Naive thymus-derived CD4-positive, alpha-beta T cell (primary cell): ENCODE measurements around the gene IFI30. TPM values are rescaled to one million over a fixed set of nuclear protein-coding genes. Genes with fewer than 3 reads are reported as not detected.
A peak's percentile ranks its signal among the peaks of the same experiment; 100 is the strongest.

Experiments used
- ATAC-seq: fragments of 150-1000 bp; cut with Tn5 transposase; 2 replicates; pipeline ENCODE4 v1.10.0; 2021; ENCODE audit warnings: mild to moderate bottlenecking, moderate library complexity
- CTCF ChIA-PET: fragments of 350-600 bp; sonication (Branson Sonifier 250); formaldehyde crosslinking; loops from one replicate; lab custom pipeline; 2021; ENCODE audit warnings: antibody characterized with exemption; lab: Charles Lee
- POLR2A ChIA-PET: fragments of 350-600 bp; sonication (Branson Sonifier 250); formaldehyde crosslinking; loops from one replicate; lab custom pipeline; 2021; ENCODE audit warnings: antibody characterized with exemption, inconsistent platforms; lab: Charles Lee
- DNase-seq, 9 donors: peaks; one replicate each; pipeline versions ENCODE4 v3.0.0 to v3.0.0-alpha.2; 2020 to 2022; ENCODE audit warnings: mixed read lengths in 1 of 9
- H3K27ac ChIP-seq: one replicate; pipeline ENCODE4 v1.7.0; 2013; ENCODE audit warnings: mild to moderate bottlenecking, low read depth, low read length, moderate library complexity
- H3K27me3 ChIP-seq, 2 donors: one replicate each; pipeline ENCODE4 v1.7.0; 2013; ENCODE audit warnings: low read length in 2 of 2, mild to moderate bottlenecking in 2 of 2, moderate library complexity in 2 of 2; ENCODE audit not compliant: control insufficient read depth in 2 of 2, insufficient read depth in 2 of 2
- H3K36me3 ChIP-seq, 3 experiments: 1 replicate in 2 of 3; 2 replicates in 1 of 3; pipeline ENCODE4 v1.7.0; 2013; ENCODE audit warnings: low read length in 3 of 3, mild to moderate bottlenecking in 3 of 3, moderate library complexity in 1 of 3; ENCODE audit not compliant: insufficient read depth in 3 of 3, control insufficient read depth in 2 of 3
- H3K4me1 ChIP-seq, 2 donors: one replicate each; pipeline ENCODE4 v1.7.0; 2013; ENCODE audit warnings: low read length in 2 of 2, mild to moderate bottlenecking in 2 of 2, moderate library complexity in 1 of 2; ENCODE audit not compliant: control insufficient read depth in 2 of 2, insufficient read depth in 2 of 2
- H3K4me3 ChIP-seq: 2 replicates; pipeline ENCODE4 v1.7.0; 2013; ENCODE audit warnings: mild to moderate bottlenecking, low read length
- H3K9me3 ChIP-seq, 3 experiments: 1 replicate in 2 of 3; 2 replicates in 1 of 3; pipeline ENCODE4 v1.7.0; 2013; ENCODE audit warnings: low read length in 3 of 3; ENCODE audit not compliant: control insufficient read depth in 2 of 3
- H3K27ac Mint-ChIP-seq, 9 donors: one replicate each; pipeline ENCODE4 v1.8.0; 2020 to 2022; ENCODE audit warnings: mixed read lengths in 9 of 9, mild to moderate bottlenecking in 8 of 9, moderate library complexity in 5 of 9, inconsistent platforms in 2 of 9
- H3K27me3 Mint-ChIP-seq, 5 donors: one replicate each; pipeline ENCODE4 v1.8.0; 2021 to 2022; ENCODE audit warnings: mixed read lengths in 5 of 5, mild to moderate bottlenecking in 1 of 5
- H3K36me3 Mint-ChIP-seq, 5 donors: one replicate each; pipeline ENCODE4 v1.8.0; 2020 to 2022; ENCODE audit warnings: mixed read lengths in 5 of 5, mild to moderate bottlenecking in 3 of 5, inconsistent platforms in 1 of 5
- H3K4me1 Mint-ChIP-seq, 7 donors: one replicate each; pipeline ENCODE4 v1.8.0; 2020 to 2022; ENCODE audit warnings: mixed read lengths in 7 of 7, mild to moderate bottlenecking in 3 of 7, inconsistent platforms in 1 of 7
- H3K4me3 Mint-ChIP-seq, 10 donors: one replicate each; pipeline ENCODE4 v1.8.0; 2020 to 2022; ENCODE audit warnings: mild to moderate bottlenecking in 10 of 10, mixed read lengths in 10 of 10, moderate library complexity in 6 of 10, inconsistent platforms in 2 of 10
- H3K9me3 Mint-ChIP-seq, 11 donors: one replicate each; pipeline ENCODE4 v1.8.0; 2020 to 2022; ENCODE audit warnings: mixed read lengths in 11 of 11, mild to moderate bottlenecking in 4 of 11, inconsistent platforms in 1 of 11, moderate library complexity in 1 of 11
- intact Hi-C, 2 donors: fragments of 100-400 bp; cut with micrococcal nuclease; formaldehyde crosslinking; loops; one replicate each; pipeline ENCODE4 v1.15.1; 2023
- polyA plus RNA-seq, 2 donors: library from polyadenylated mRNA; unstranded; fragments of 300-500 nt; fragmentation: Illumina TruSeq; gene quantifications; one replicate each; pipeline ENCODE4 v1.2.3, GENCODE V29; 2021
- total RNA-seq, 6 experiments: library from RNA in 5 of 6; stranded (reverse) in 5 of 6; gene quantifications; 1 replicate in 5 of 6; 2 replicates in 1 of 6; pipeline ENCODE4 v1.2.3 and lab custom pipeline; 2021 to 2026

IFI30 gene
- total and polyA plus RNA-seq, 7 experiments from 2014 or later, result 6.7 to 514 (median 59.3) TPM

GRCh38 chr19:18149596-18149975 is 24.0 kb upstream of the IFI30 start:
- POLR2A ChIA-PET, result interaction anchor here (0.6 to 1.1 kb wide), 4 partner anchors 37 to 723 kb away, joined by 3 to 5 read pairs (median 3); no protein-coding TSS in a partner anchor

DNA sequence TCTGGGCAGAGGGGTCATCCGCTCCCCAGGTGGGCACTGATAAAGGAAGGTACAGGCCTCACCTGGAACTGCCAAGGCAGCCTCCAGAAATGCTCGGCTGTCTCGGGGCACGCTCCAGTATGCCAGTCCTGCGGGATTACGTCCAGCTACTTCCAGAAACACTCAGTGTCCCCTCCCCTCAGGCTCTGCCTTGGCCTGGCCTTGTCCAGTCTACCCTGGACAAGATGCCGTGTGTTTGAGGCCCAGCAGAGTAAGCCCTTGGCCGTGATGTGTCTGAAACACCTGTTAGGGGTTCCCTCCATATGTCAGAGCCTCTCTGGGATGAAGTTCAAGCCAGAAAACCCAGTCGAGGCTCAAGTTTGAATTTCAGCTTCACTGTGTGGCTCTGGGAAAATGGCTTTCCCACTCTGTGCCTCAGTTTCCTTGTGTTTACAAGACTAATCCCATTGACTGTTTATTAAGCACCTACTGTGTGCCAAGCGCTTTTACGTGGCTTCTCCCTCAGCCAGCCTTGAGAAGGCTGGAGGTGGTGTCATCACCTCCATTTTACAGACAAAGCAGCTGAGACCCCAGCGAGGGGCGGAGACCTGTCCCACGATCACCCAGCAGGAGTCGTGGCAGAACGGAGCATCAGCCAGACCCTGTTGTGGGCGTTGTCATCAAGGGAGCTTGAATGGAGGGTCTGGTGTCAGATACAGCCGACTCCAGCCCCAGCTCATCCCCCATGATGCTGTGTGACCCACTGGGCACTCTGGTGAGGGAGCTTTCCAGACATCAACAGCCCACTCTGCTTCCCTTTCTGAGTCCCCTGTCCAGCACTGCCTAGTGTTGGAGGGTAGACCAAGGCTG is 22.6 kb upstream of the IFI30 start:
- Mint-ChIP-seq H3K4me3 (peak overlapping the region in 9 of 10 donors; percentile 81 to 95 (median 88)), H3K9me3 (peaks cover 0 to 2% (median 0%) of the 10 kb centered on the region in 11 donors), H3K4me1 (peaks cover 15 to 26% (median 20%) of the 10 kb centered on the region in 7 donors), H3K36me3 (peaks cover 5 to 13% (median 6%) of the 10 kb centered on the region in 5 donors), H3K27ac (peak overlapping the region in 8 of 9 donors; percentile 41 to 97 (median 95)), H3K27me3 (no peaks in the 10 kb centered on the region)
- DNase-seq, result no peak
- H3K4me3 ChIP-seq, result no peak overlapping the region
- peaks cover 0 to 32% (median 4%) of the 10 kb centered on the region in 3 experiments for H3K36me3 ChIP-seq
- no peak for ATAC-seq
- peaks cover 16 to 20% of the 10 kb centered on the region in 2 donors for H3K4me1 ChIP-seq
- intact Hi-C loops, result loop anchor here (5.0 to 10.0 kb wide), 2 partner anchors 89 to 216 kb away; partner anchors contain the start of gene CCDC124 (in 1 of the 2)
- H3K27ac ChIP-seq, result peak overlapping the region; percentile 88
- POLR2A ChIA-PET, result interaction anchor here (0.6 to 2.6 kb wide), 17 partner anchors 9 to 980 kb away, joined by 3 to 37 read pairs (median 4); partner anchors contain the start of genes IL12RB1, RAB3A and RPL18A
- H3K27me3 ChIP-seq, result no peaks in the 10 kb centered on the region
- CTCF ChIA-PET, result interaction anchor here (0.5 to 3.0 kb wide), 9 partner anchors 9 to 155 kb away, joined by 3 to 25 read pairs (median 4); no protein-coding TSS in a partner anchor
- no peaks in the 10 kb centered on the region for H3K9me3 ChIP-seq

More at GRCh38 chr19:18149596-18149975, 24.0 kb upstream of the IFI30 start:
- Histone ChIP-seq H3K27me3 (no peaks in the 10 kb centered on the region), H3K36me3 (peaks cover 4 to 46% (median 12%) of the 10 kb centered on the region in 3 experiments), H3K4me1 (peaks cover 15 to 20% of the 10 kb centered on the region in 2 donors), H3K4me3 (no peak overlapping the region), H3K27ac (no peak overlapping the region), H3K9me3 (no peaks in the 10 kb centered on the region)
- no peak for ATAC-seq
- Mint-ChIP-seq H3K4me3 (peak overlapping the region in 3 of 10 donors; percentile 9 to 39 (median 21)), H3K36me3 (peaks cover 6 to 21% (median 11%) of the 10 kb centered on the region in 5 donors), H3K4me1 (peaks cover 13 to 25% (median 19%) of the 10 kb centered on the region in 7 donors), H3K27me3 (no peaks in the 10 kb centered on the region), H3K9me3 (peaks cover 0 to 2% (median 0%) of the 10 kb centered on the region in 11 donors), H3K27ac (peak overlapping the region in 1 of 9 donors; percentile 60)
- intact Hi-C loops, result no loop called here
- DNase-seq, result no peak
- CTCF ChIA-PET, result interaction anchor here (0.6 kb wide), 1 partner anchor 91 kb away, joined by 5 read pairs; no protein-coding TSS in a partner anchor

DNA sequence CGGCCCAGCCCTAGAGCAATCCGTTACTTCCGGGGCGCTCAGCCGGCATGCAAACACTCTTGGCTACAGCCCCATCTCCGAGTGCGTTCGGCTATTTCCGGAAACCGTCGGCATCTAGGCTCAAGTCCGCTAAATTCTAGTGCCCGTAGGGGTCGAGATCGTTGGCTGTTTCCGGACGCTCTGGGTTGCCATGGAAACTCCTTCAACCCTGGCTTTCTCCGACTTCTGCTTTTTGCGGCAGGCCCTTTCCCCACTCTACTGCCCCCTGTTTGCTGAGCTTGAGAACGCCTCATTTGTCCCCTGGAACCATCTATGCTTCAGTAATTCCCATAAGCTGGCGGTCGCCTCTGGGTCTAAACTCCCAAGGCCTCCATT is 21.2 kb upstream of the IFI30 start:
- DNase-seq, result peak; percentile 92 to 99 (median 97)
- no peaks in the 10 kb centered on the region for H3K27me3 ChIP-seq
- H3K27ac ChIP-seq, result peak overlapping the region; percentile 88
- H3K4me1 ChIP-seq, result peaks cover 16 to 20% of the 10 kb centered on the region in 2 donors
- POLR2A ChIA-PET, result interaction anchor here (0.8 to 2.6 kb wide), 14 partner anchors 11 to 293 kb away, joined by 3 to 37 read pairs (median 4); partner anchors contain the start of genes IL12RB1, JUND and RPL18A
- H3K36me3 ChIP-seq, result peaks cover 0 to 32% (median 0%) of the 10 kb centered on the region in 3 experiments
- H3K36me3 Mint-ChIP-seq, result peaks cover 0 to 8% (median 0%) of the 10 kb centered on the region in 5 donors
- H3K9me3 Mint-ChIP-seq, result peaks cover 0 to 2% (median 0%) of the 10 kb centered on the region in 11 donors
- ATAC-seq, result peak; percentile 76
- no peaks in the 10 kb centered on the region for H3K27me3 Mint-ChIP-seq
- peak overlapping the region; percentile 82 for H3K4me3 ChIP-seq
- H3K27ac Mint-ChIP-seq, result peak overlapping the region; percentile 89 to 97 (median 95)
- peaks cover 9 to 32% (median 24%) of the 10 kb centered on the region in 7 donors for H3K4me1 Mint-ChIP-seq
- no peaks in the 10 kb centered on the region for H3K9me3 ChIP-seq
- intact Hi-C loops, result loop anchor here (1.0 to 10.0 kb wide), 17 partner anchors 9 to 370 kb away; partner anchors contain the start of genes IL12RB1 (in 2 of the 2), RAB3A (in 2 of the 2), CCDC124 (in 1 of the 2) and ELL (in 1 of the 2)
- H3K4me3 Mint-ChIP-seq, result peak overlapping the region; percentile 81 to 95 (median 88)
- CTCF ChIA-PET, result interaction anchor here (0.5 to 3.0 kb wide), 8 partner anchors 9 to 127 kb away, joined by 3 to 25 read pairs (median 4); no protein-coding TSS in a partner anchor

GRCh38 chr19:18152817-18153555 is 20.6 kb upstream of the IFI30 start, which contains the start of gene PIK3R2:
Gene PIK3R2, plus strand, starts transcription at chr19:18153163. Its CDS starts 2,717 bp downstream, at chr19:18155880.
- peak within 1 kb of the TSS; percentile 82 for H3K4me3 ChIP-seq
- peaks cover 0 to 2% (median 0%) of the 10 kb centered on the region in 11 donors for H3K9me3 Mint-ChIP-seq
- intact Hi-C loops, result loop anchor here (1.0 to 10.0 kb wide), 18 partner anchors 8 to 369 kb away; partner anchors contain the start of genes IL12RB1 (in 2 of the 2), RAB3A (in 2 of the 2), CCDC124 (in 1 of the 2) and ELL (in 1 of the 2)
- H3K9me3 ChIP-seq, result no peaks in the 10 kb centered on the region
- H3K27ac ChIP-seq, result peak within 1 kb of the TSS; percentile 88
- H3K4me1 Mint-ChIP-seq, result peaks cover 9 to 32% (median 24%) of the 10 kb centered on the region in 7 donors
- no peaks in the 10 kb centered on the region for H3K27me3 Mint-ChIP-seq
- peaks cover 0 to 5% (median 0%) of the 10 kb centered on the region in 5 donors for H3K36me3 Mint-ChIP-seq
- DNase-seq (peak; percentile 99 to 100 (median 100)), ATAC-seq (peak; percentile 92)
- peak within 1 kb of the TSS; percentile 86 to 95 (median 90) for H3K4me3 Mint-ChIP-seq
- H3K27me3 ChIP-seq, result no peaks in the 10 kb centered on the region
- peaks cover 0 to 30% (median 0%) of the 10 kb centered on the region in 3 experiments for H3K36me3 ChIP-seq
- ChIA-PET CTCF (interaction anchor here (0.6 to 3.0 kb wide), 5 partner anchors 9 to 126 kb away, joined by 3 to 25 read pairs (median 5); no protein-coding TSS in a partner anchor), POLR2A (interaction anchor here (1.0 to 2.6 kb wide), 9 partner anchors 11 to 293 kb away, joined by 4 to 37 read pairs (median 5); partner anchors contain the start of genes JUND and RPL18A)
- peak within 1 kb of the TSS; percentile 92 to 97 (median 95) for H3K27ac Mint-ChIP-seq
- peaks cover 16 to 20% of the 10 kb centered on the region in 2 donors for H3K4me1 ChIP-seq

DNA sequence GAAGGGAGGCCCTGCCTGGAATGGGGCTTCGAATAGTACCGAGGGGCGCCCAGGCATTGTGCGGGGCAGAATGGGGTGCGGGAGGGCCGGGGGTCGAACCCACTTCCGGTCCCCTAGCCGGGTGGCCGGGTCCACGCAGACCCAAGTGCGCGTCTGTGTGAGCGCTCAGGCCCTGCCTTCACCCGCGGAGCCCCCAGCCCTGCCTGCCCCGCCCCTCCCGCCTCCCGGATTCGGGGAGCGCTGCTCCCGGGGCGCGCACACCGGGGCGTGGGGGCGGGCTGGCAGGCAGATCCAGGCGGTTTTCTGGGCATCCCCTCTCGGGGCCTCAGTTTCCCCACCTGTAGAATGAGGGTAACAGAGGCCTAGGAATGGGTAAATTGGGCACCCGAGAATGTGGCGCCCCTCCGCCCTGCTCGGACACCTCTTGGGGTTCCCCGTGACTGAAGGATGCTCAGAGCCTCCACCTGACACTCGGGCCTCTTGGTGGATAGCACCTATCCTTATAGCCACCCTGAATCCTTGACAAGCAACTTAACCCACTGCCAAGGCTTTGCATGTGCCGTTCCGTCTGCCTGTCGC is 20.0 kb upstream of the IFI30 start:
- Histone ChIP-seq H3K36me3 (peaks cover 0 to 25% (median 0%) of the 10 kb centered on the region in 3 experiments), H3K27ac (peak overlapping the region; percentile 88), H3K4me3 (peak overlapping the region; percentile 82), H3K27me3 (no peaks in the 10 kb centered on the region), H3K9me3 (no peaks in the 10 kb centered on the region), H3K4me1 (peaks cover 16 to 20% of the 10 kb centered on the region in 2 donors)
- ChIA-PET POLR2A (interaction anchor here (0.9 kb wide), 1 partner anchor 128 kb away, joined by 3 read pairs; the partner anchor contains the start of gene JUND), CTCF (no interaction called here)
- DNase-seq (peak in 6 of 9 donors; percentile 29 to 59 (median 38)), ATAC-seq (no peak)
- Mint-ChIP-seq H3K4me3 (peak overlapping the region; percentile 86 to 94 (median 89)), H3K27me3 (no peaks in the 10 kb centered on the region), H3K27ac (peak overlapping the region; percentile 69 to 94 (median 86)), H3K9me3 (peaks cover 0 to 2% (median 0%) of the 10 kb centered on the region in 11 donors), H3K4me1 (peaks cover 9 to 32% (median 24%) of the 10 kb centered on the region in 7 donors), H3K36me3 (peaks cover 0 to 5% (median 0%) of the 10 kb centered on the region in 5 donors)
- intact Hi-C loops, result loop anchor here (1.0 to 10.0 kb wide), 5 partner anchors 8 to 219 kb away; partner anchors contain the start of genes CCDC124 (in 1 of the 2) and MPV17L2 (in 1 of the 2)
